Cortex of kidney (tissue), 1 donor: Measurements from ENCODE around the gene NOA1.

Source experiments
- DNase-seq: peaks from one replicate; lab custom pipeline; 2025; lab: John Stamatoyannopoulos, UW

The NOA1 gene

GRCh38 chr4:56977321-56978012 lies at the start of gene NOA1:
Gene NOA1, minus strand, starts transcription at chr4:56977606. Its CDS starts 21 bp downstream, at chr4:56977585.
- peak; percentile 8 for DNase-seq

DNA sequence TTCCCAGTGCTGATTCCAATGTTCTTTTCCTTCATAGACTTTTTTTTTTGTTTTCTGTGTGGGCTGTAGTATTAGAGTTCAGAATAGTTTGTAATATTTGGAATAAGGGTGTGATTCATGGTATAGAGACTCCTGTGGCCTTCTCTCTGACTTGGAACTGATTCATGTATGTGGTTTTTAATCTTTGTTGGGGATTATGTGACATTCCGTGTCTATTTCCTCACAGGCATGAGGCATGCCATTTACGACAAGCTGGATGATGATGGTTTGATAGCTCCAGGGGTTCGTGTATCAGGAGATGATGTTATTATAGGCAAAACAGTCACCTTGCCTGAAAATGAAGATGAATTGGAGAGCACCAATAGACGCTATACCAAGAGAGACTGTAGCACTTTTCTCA lies 45.7 kb upstream of the NOA1 start:
- no peak for DNase-seq

DNA sequence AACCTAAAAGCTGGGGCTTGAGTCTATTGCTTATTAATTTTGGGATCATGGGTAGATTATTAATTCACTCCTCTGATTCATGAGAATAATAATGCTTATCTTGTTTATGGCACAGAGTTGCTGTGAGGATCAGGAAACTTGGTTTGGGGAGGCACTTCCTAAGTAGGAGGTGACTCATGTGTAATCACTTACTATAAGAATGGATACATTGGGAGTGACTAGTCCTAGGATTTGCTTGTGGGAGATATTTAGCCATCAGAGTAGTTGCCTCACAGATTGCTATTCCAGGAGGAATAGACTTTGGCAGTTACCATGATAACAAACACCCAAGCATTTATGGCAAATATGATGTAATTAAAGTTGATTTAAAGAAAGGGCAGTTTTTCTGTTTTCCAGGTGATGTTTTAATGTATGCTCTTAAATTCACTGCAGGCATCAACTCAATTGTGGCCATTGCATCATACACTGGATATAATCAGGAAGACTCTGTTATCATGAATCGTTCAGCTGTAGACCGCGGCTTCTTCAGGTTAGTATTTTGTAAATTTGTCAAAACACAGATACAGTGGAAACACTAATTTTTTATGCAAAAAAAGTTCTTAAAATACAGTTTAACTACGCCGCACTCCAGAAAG lies 43.2 kb upstream of the NOA1 start:
- no peak for DNase-seq

DNA sequence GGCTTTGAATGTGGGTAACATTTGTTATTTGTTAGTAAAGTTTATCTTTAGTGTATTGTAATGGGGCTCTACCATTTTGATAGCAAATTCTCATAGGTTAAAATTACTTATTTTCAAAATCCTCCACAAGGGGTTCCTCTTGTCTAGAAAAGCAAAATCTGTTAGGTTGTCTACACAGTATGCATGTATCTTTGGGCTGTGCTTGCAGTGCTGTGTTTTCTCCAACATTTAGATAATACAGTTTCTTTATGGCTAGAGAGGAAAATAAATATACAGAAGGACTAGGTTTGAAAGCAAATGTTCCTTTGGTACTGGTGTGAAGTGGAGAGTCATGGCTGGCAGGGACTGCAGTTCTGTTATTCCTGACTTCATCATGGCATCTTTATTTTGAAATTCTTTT lies 41.6 kb upstream of the NOA1 start:
- DNase-seq = no peak

DNA sequence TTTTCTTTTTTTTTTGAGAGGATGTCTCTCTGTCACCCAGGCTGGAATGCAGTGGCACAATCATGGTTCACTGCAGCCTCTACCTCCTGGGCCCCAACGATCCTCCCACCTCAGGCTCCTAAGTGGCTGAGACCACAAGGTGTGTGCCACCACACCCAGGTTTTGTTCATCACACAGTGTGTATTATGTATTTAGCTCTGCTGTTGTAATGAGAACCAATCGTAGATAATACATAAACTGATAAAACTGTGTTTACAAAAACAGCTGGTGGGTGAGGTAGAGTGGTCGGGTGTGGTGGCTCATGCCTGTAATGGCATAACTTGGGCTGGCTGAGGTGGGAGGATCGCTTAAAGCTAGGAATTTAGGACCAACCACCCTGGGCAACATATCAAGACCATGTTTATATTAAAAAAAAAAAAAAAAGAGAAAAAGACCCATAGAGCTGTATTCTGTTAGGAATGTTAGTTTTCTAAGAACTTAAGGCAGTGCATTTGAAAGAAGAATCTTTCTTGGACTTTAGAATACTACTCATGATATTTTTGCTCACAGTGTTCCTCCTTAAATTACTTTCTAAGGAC lies 36.2 kb upstream of the NOA1 start:
- no peak for DNase-seq

DNA sequence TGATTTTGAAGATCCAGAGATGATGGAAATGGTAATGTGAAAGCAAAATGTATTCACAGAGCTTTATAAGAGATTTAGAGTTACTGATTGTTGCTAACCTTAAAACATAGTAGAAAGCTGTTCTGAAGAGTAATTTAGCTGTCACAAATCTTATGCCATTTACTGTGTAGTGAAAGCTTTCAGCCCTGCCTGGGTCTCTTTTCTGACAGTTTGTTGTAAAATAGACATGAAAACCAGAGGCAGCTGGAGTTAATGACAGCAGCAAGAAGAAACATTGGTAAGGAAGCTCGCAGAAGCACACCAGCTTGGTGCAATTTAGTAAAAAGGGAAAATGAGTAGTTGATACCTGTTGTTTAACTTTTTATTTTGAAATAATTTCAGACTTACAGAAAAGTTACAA lies 22.3 kb upstream of the NOA1 start:
- no peak for DNase-seq

GRCh38 chr4:56995525-56995924 lies 18.1 kb upstream of the NOA1 start:
- no peak for DNase-seq

DNA sequence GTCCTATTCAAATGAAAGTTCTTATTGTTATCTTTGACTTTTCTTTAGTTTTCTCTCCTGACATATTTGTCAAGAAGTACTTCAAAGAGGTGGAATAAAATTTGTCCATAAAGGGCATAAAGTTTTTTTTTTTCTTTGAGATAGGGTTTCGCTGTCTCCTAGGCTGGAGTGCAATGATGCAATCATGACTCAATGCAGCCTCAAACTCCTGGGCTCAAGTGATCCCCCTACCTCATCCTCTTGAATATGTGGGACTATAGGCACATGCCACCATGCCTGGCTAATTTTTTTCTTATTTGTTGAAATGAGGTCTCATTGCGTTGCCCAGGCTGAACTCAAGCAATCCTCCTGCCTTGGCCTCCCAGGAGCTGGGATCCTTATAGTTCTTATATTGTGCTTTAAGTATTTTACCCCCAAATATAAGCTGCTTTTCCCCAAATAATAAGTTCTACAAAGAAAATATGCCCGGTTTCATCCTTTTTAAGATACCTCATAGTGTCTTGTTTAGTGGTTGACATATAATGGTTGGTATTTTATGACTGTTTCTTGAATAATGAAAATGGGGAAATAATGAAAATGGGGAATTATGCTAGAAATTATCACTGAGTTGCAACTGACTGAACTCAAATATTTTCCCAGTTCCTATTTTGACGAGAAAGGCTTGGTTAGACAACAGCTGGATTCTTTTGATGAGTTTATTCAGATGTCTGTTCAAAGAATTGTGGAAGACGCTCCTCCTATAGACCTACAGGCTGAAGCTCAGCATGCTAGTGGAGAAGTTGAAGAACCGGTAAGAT lies 12.9 kb upstream of the NOA1 start:
- DNase-seq = no peak

GRCh38 chr4:56986952-56987351 lies 9.5 kb upstream of the NOA1 start:
- no peak for DNase-seq

DNA sequence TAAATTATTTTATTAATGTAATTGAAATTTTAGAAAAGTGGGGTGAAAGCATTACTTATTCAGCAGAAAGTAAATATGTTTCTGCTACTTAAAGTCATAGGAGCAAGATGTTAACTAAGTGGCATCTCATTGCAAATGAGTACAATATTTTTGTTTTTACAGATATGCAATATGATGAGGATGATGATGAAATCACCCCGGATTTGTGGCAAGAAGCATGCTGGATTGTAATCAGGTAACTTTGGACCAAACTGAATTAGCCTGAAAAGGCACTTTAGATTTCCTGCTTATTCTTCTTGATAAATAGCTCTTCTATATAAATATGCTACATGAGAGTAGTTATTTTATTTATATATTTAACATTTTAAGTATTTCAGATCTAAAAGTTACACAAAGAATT lies 8.8 kb upstream of the NOA1 start:
- DNase-seq = no peak

DNA sequence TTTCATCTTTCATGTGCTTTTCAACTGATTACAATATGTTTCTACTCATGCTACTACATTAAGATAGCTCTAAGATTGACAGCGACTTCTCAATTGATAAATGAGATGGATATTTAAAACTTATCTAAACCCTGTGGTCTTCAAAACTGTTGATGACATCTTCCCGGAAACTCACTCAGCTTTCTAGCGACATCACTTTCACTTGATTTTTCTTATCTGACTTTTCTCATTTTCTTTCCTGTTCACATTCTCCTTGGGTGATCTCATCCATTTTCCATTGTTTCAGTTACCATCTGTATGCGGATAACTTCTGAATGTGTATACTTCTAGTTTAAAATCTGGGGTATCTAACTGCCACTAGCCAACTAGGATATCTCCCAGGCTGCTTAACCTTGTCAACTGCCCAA lies 4.4 kb upstream of the NOA1 start:
- no peak for DNase-seq

- no peak for DNase-seq
These were observed 2.1 kb upstream of the NOA1 start for GRCh38 chr4:56979421-56980072.

GRCh38 chr4:56978750-56979303 lies 1.4 kb upstream of the NOA1 start, which contains the start of gene POLR2B:
Gene POLR2B, plus strand, starts transcription at chr4:56978896. Its CDS starts 90 bp downstream, at chr4:56978986.
- DNase-seq = no peak

DNA sequence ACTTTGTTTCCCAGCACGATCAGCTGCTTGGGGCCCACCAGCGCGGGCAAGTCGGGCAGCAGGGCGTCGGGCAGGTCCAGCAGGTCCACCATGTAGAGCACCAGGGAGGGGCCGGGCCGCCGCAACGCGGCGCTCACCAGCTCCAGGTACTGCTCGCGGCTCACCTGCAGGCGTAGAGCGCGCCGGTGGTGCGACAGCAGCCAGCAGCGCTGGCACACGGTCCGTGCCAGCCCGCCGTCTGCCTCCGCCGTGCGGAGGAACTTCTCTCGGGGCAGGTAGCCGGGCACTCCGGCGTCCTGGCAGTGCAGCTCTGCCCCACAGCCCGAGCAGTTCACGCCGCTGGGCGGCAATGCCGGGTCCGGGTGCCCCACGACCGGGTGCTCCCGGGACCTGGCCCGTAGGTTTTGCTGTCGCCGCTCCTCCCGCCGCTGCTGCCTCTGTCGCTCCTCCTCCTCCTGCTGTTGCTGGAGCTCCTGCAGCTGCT lies 527 bp downstream of the NOA1 start:
- no peak for DNase-seq

GRCh38 chr4:56976283-56976836 lies 1.0 kb downstream of the NOA1 start:
- no peak for DNase-seq

- no peak for DNase-seq
These were observed 4.1 kb downstream of the NOA1 start for GRCh38 chr4:56973336-56973735.

- no peak for DNase-seq
These were observed 4.6 kb downstream of the NOA1 start for GRCh38 chr4:56972809-56973208.

DNA sequence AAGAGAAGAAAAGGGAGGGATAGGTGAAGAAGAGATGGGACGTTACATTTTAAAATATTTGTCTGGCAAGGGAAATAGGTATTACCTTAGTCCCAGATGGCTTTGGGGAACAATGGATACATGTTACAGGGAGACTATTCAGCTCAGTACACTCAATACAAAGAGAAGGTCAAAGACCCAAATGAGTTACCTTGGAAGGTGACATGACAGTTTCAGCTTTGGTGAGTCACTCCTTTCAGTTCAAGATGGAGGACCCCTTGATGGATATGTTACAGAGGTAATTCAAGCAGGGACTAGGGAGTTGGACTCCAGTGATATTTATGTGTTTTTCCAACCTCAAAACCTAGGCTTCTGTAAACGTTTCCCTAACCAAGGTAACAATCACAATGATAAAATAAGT lies 5.0 kb downstream of the NOA1 start:
- DNase-seq = no peak

DNA sequence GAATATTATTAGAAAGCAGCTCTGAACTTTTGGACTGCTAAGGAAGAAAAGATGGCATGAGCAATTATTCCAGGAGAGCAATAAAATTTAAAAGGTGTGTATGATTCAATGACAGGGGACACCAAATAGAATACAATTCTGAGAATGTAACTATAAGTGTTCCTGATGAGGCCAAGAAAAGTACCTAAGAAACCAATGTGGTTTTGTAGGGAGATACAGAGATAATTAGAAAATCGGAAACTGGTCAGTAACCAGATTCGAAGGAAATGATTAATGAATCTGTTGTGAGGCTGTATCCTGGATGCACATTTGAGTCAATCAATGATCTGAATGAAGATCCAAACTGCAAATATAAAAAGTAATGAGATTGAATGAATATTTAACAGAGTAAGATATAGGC lies 6.0 kb downstream of the NOA1 start:
- no peak for DNase-seq

DNA sequence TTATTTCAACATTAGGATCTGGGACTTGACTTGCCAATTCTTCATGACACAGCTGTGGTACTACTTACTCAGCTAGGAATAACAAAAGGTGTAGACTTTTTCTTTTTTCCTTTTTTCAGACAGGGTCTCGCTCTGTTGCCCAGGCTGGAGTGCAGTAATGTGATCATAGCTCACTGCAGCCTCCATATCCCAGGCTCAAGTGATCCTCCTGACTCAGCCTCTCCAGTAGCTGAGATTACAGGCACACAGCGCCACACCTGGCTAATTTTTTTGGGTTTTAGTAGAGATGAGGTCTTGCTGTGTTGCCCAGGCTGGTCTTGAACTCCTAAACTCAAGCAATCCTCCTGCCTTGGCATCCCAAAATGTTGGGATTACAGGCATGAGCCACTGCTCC lies 16.3 kb downstream of the NOA1 start:
- no peak for DNase-seq

DNA sequence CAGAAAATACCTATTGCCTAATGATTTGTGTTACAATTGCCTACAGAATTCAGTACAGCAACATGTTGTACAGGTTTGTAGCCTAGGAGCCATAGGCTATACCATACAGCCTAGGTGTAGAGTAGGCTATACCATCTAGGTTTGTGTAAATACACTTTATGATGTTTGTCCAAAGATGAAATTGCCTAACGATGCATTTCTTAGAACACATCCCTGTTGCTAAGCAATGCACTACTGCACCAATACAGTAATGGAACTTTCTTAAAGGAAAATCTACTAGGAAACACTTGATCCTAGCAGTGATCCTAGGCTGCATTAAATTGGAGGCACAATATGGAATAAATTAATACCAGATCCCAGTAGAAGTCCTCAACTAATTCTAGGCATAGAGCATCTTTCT lies 18.3 kb downstream of the NOA1 start:
- no peak for DNase-seq
